Measurements from ENCODE around the gene RIPK1. TPM values are rescaled to one million over a fixed set of nuclear protein-coding genes. Genes with fewer than 3 reads are reported as not detected.

RIPK1 gene
- total RNA-seq, 1 experiment from 2014 or later, result 15.5 TPM

- POLR2A ChIA-PET, result no interaction called here
- TF ChIP-seq CTCF (IDR thresholded peaks at IDR 0.05; ENCODE audit: insufficient read depth in 1 of 2, low read depth in 1 of 2, low read length in 1 of 2, severe bottlenecking in 1 of 2, unreplicated experiment in 1 of 2), result no peak
- H3K27ac Mint-ChIP-seq (ENCODE audit: unreplicated experiment), result no peak overlapping the region
- peaks cover 20% of the 10 kb centered on the region for H3K4me1 Mint-ChIP-seq (ENCODE audit: low read depth, unreplicated experiment)
- Histone ChIP-seq H3K4me3 (ENCODE audit: low read depth, low read length) (no peak overlapping the region), H3K27me3 (replicated peaks; ENCODE audit: control insufficient read depth, insufficient read depth, low read length) (no peaks in the 10 kb centered on the region), H3K9me3 (no peaks in the 10 kb centered on the region), H3K36me3 (ENCODE audit: control insufficient read depth, insufficient read depth, low read length) (peaks cover 6% of the 10 kb centered on the region), H3K4me1 (peaks cover 30% of the 10 kb centered on the region)
- H3K9me3 Mint-ChIP-seq (ENCODE audit: unreplicated experiment), result no peaks in the 10 kb centered on the region
- H3K27me3 Mint-ChIP-seq (ENCODE audit: insufficient read depth, unreplicated experiment), result no peaks in the 10 kb centered on the region
- CTCF ChIA-PET, result no interaction called here
- BruUV-seq (replicated peaks), result no TSS peak
- H3K4me3 Mint-ChIP-seq (ENCODE audit: unreplicated experiment), result no peak overlapping the region
- intact Hi-C loops (cut with micrococcal nuclease; ENCODE audit: unreplicated experiment), result no loop called here
- no peak for DNase-seq
- H3K36me3 Mint-ChIP-seq (ENCODE audit: insufficient read depth, unreplicated experiment), result peaks cover 28% of the 10 kb centered on the region
These were observed 65.2 kb downstream of the RIPK1 start for GRCh38 chr6:3133515-3133914.

- H3K4me3 Mint-ChIP-seq (ENCODE audit: unreplicated experiment), result peak overlapping the region; percentile 53
- POLR2A ChIA-PET, result no interaction called here
- no peak overlapping the region for H3K4me3 ChIP-seq (ENCODE audit: low read depth, low read length)
- H3K4me1 ChIP-seq, result peaks cover 42% of the 10 kb centered on the region
- peaks cover 8% of the 10 kb centered on the region for H3K36me3 ChIP-seq (ENCODE audit: control insufficient read depth, insufficient read depth, low read length)
- no peaks in the 10 kb centered on the region for H3K27me3 ChIP-seq (replicated peaks; ENCODE audit: control insufficient read depth, insufficient read depth, low read length)
- H3K36me3 Mint-ChIP-seq (ENCODE audit: insufficient read depth, unreplicated experiment), result peaks cover 48% of the 10 kb centered on the region
- intact Hi-C loops (cut with micrococcal nuclease; ENCODE audit: unreplicated experiment), result no loop called here
- no peak for TF ChIP-seq CTCF (IDR thresholded peaks at IDR 0.05; ENCODE audit: insufficient read depth in 1 of 2, low read depth in 1 of 2, low read length in 1 of 2, severe bottlenecking in 1 of 2, unreplicated experiment in 1 of 2)
- H3K27me3 Mint-ChIP-seq (ENCODE audit: insufficient read depth, unreplicated experiment), result no peaks in the 10 kb centered on the region
- DNase-seq, result peak in 1 of 2 experiments; percentile 17
- H3K9me3 ChIP-seq, result no peaks in the 10 kb centered on the region
- no peaks in the 10 kb centered on the region for H3K9me3 Mint-ChIP-seq (ENCODE audit: unreplicated experiment)
- no TSS peak for BruUV-seq (replicated peaks)
- H3K27ac Mint-ChIP-seq (ENCODE audit: unreplicated experiment), result peak overlapping the region; percentile 6
- peaks cover 26% of the 10 kb centered on the region for H3K4me1 Mint-ChIP-seq (ENCODE audit: low read depth, unreplicated experiment)
- CTCF ChIA-PET, result interaction anchor here (1.3 kb wide), 1 partner anchor 21 kb away, joined by 8 read pairs; the partner anchor contains the start of gene TUBB2A
These were observed 67.5 kb downstream of the RIPK1 start for GRCh38 chr6:3135668-3136291.

GRCh38 chr6:3136292-3137011 is 68.2 kb downstream of the RIPK1 start:
- POLR2A ChIA-PET, result no interaction called here
- intact Hi-C loops (cut with micrococcal nuclease; ENCODE audit: unreplicated experiment), result no loop called here

More at GRCh38 chr6:3136292-3137011, 68.2 kb downstream of the RIPK1 start:
- Mint-ChIP-seq H3K36me3 (ENCODE audit: insufficient read depth, unreplicated experiment) (peaks cover 53% of the 10 kb centered on the region), H3K9me3 (ENCODE audit: unreplicated experiment) (no peaks in the 10 kb centered on the region), H3K27me3 (ENCODE audit: insufficient read depth, unreplicated experiment) (no peaks in the 10 kb centered on the region), H3K4me1 (ENCODE audit: low read depth, unreplicated experiment) (peaks cover 33% of the 10 kb centered on the region), H3K4me3 (ENCODE audit: unreplicated experiment) (no peak overlapping the region), H3K27ac (ENCODE audit: unreplicated experiment) (peak overlapping the region; percentile 6)
- H3K4me1 ChIP-seq, result peaks cover 42% of the 10 kb centered on the region
- H3K36me3 ChIP-seq (ENCODE audit: control insufficient read depth, insufficient read depth, low read length), result peaks cover 8% of the 10 kb centered on the region
- H3K4me3 ChIP-seq (ENCODE audit: low read depth, low read length), result no peak overlapping the region
- no peaks in the 10 kb centered on the region for H3K9me3 ChIP-seq
- BruUV-seq (replicated peaks), result no TSS peak
- CTCF ChIA-PET, result no interaction called here
- TF ChIP-seq CTCF (IDR thresholded peaks at IDR 0.05; ENCODE audit: insufficient read depth in 1 of 2, low read depth in 1 of 2, low read length in 1 of 2, severe bottlenecking in 1 of 2, unreplicated experiment in 1 of 2), result no peak
- no peak for DNase-seq
- H3K27me3 ChIP-seq (replicated peaks; ENCODE audit: control insufficient read depth, insufficient read depth, low read length), result no peaks in the 10 kb centered on the region
